Measurements from ENCODE around the gene RNF41.
A peak's percentile ranks its signal among the peaks of the same experiment; 100 is the strongest.

Gene RNF41

DNA sequence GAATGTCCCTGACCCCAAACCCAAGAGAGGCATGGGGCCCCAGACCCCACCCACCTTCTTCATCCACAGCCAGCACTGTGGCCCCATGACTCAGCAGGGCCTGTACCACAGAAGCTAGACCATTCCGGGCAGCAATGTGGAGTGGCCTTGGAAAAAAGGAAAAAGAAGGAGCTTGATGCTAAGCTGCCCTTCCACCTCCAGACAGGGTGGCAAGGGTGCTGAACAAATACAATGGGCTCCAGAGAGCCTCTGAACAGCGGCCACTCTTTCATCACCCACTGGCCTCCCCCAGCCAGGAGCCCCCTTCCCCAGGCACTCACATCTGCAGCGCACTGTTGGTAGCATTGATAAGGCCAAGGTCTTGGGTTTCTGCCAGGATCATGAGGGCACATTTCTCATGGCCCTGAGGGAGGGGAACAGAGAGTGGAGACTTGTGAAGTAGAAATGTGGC, 22.0 kb upstream of the RNF41 start:
- DNase-seq (ENCODE audit: low read depth), result no peak

DNA sequence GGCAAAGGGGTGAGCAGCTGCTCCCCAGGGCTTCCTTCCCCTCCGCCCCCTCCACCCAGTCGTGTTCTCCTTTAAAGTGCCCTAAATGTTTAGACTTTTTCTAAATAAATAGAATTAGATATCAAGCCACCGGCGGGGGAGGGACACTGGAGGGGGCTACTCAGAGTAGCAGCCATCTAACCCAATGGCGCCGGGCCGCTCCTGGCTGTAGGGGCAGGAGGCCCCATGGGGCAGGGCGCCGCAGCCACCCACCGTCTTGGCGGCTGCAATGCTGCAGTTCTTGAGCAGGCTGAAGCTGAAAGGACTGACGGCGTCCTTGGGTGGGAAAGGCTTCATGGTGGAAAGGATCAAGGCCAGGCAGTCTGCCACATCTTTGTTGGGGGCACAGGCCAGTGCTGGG, 21.3 kb upstream of the RNF41 start:
- no peak for DNase-seq (ENCODE audit: low read depth)

DNA sequence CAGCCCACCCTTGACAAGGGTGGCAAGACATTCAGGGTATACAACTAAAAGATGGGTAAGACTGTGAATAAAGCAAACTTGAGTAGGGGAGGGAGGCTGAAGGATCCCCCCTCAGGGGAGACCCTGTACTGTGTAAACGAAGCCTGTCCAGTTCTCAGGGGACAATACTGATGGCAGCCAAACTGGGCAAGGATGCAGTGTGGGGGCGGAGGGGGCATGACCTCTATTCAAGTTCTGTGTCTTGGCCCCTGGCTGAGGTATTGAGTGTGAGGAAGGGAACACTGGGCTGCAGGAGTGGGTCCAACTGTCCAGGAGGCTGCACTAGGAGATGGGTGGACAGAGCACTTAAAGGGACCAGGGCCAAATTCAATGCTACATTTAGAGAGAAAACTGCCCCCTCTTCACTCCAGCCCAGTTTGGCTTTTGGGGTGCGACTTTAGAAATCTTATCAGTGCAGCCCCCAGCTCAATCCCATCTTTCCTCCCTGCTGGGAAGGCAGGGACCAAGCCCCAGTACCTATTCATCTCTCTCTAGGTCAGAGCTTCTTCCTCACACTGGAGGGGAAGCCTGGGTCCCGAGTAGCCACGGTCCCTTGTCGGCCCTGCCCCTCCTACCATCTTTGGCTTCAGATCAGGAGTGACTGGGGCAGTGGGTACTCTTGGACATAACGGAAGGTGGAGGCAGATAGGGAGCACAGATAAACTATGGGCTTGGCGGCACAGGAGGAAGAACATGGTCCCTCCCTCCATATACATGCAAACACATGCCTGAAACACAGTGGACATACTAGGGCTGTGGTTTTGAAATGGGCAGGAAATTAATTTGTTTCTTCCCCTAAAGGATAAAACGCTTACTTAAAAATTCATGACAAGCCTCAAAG, 19.9 kb upstream of the RNF41 start:
- DNase-seq (ENCODE audit: low read depth), result no peak

DNA sequence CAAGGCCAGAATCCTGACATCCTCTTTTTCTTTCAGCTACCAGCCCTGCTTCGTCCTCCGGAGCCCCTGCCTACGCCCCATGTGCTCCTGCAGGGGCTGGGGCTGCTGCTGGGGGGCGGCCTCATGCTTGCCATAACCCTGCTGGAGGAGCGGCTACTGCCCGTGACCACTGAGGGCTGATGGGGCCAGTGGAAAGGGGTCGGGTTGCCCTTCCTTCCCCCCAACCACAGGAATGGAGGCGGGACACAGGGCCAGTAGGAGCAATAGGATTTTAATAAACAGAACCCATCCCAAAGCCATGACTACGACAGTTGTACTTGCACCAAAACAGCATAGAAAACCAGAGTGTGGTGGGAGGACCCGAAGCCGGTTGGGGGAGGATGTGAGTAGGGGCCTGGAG, 15.8 kb upstream of the RNF41 start:
- DNase-seq (ENCODE audit: low read depth), result no peak

DNA sequence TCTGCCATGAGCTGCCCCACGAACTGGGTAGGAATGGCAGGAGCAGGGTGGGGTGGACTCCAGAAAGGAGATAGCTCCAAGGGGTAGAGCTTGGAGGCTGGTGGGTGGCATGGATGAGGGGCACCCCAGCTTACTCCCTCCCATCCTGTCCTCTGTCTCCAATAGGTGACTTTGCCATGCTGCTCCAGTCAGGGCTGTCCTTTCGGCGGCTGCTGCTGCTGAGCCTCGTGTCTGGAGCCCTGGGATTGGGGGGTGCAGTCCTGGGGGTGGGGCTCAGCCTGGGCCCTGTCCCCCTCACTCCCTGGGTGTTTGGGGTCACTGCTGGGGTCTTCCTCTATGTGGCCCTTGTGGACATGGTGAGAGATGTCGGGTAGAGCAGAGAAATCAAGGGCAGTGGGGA, 15.3 kb upstream of the RNF41 start:
- DNase-seq (ENCODE audit: low read depth), result no peak

DNA sequence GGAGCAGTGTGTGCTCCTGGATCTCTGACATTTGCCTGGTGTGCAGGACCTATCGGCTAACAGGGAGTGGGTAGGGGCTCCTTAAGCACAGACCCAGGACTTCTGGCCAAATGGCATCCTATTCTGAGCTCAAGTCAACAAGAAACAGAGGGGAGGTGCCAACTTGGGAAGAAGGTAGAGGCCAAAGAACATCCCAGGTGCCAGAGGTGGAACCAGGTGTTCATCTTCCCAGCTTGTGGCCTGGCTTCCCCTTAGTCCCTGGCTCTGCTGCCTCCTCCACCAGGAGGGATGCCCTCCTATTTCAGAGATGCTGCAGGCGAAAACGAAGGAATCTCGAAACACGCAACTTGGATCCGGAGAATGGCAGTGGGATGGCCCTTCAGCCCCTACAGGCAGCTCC, 14.4 kb upstream of the RNF41 start:
- DNase-seq (ENCODE audit: low read depth), result no peak

DNA sequence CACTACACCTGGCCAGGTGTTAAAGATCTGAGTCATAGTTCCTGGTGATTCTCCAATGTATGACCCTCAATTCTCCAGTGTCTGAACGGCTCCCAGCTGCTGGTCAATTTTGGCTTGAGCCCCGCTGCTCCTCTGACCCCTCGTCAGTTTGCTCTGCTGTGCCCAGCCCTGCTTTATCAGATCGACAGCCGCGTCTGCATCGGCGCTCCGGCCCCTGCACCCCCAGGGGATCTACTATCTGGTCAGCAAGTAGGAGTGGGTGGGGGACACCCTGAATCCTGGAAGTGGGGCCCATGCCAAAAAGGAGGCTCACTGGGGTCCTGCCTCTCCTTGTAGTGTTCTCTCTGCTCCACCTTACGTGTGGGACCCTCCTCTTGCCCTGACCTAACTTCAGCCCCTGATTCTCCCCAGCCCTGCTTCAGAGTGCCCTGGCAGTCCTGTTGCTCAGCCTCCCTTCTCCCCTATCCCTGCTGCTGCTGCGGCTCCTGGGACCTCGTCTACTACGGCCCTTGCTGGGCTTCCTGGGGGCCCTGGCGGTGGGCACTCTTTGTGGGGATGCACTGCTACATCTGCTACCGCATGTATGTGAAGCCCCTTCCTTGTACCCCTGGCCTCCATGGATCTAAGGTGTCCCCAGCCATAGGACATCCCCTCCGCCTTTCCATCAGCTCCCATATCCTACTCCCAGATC, 13.2 kb upstream of the RNF41 start:
- DNase-seq (ENCODE audit: low read depth), result no peak

DNA sequence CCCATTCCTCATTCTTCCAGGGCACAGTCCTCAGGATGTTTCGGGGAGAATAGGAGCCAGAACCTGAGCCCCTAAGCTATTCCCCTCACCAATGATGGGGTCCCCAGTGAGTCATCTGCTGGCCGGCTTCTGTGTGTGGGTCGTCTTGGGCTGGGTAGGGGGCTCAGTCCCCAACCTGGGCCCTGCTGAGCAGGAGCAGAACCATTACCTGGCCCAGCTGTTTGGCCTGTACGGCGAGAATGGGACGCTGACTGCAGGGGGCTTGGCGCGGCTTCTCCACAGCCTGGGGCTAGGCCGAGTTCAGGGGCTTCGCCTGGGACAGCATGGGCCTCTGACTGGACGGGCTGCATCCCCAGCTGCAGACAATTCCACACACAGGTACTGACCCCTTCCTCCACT, 9.5 kb upstream of the RNF41 start:
- no peak for DNase-seq (ENCODE audit: low read depth)

DNA sequence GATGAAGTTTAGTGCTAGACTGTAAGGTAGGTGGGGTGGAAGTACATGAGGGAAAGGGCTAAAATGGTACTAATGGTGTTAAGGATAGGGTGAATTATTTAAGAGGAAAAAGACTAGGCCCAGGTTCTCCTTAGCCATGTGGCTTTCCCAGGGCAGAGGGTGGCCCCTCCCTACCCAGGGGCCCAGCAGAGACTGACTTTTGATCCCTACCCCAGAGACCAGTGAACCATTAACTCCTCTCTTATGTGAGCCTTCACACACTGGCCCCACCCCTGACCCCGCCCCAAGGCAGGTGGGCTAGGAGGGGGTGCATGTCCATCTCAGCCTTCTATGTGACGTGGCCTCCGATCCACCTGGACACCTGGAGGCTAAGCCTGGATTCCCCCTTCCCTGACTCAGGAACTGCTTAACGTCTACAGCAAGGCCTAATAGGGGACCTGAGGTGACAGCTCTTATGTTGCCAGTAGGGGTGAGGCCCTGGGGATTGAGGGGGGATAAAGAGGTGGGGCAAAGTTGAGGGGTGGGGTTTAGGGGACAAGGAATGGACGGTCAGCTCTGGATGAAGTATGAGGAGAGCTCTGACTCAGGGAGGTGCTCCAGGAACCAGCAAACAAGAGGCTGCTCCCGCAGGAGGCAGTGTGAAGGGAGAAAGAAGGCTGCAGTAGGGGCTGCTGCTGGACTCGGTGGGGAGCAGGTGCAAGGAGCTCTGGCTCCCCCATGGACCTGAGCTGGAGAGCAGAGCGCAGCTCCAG, 8.9 kb upstream of the RNF41 start:
- no peak for DNase-seq (ENCODE audit: low read depth)

DNA sequence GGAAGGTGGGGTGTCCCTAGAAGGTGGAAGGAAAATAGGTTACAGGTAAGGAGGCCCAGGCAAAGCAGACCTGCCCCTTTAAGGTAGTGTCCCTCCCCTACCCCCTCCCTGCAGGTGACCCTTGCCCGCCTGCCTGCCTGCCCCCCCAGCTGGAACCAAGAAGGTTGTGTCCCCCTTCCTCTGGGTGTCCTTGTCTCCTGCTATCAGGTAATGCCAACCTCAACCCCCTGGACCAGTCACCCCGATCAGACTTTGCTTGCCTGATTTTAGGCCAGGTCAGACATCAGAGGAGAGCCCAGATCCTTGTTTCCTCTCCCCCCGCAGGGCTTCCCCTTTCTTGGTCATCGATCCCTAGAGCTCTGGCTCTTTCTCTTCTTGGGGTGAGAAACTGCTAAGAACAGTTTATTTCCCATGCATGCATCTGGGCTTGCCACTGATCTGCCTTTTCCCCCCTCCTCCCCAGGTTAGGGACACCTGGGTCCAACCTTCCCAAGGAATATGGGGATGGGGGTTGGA, 8.3 kb upstream of the RNF41 start, which contains the start of gene SLC39A5:
TSS of gene SLC39A5 (plus strand) at position 136 of the 516 bp plus-strand sequence. CDS start 1,224 bp downstream, outside the sequence.
- DNase-seq (ENCODE audit: low read depth), result no peak

DNA sequence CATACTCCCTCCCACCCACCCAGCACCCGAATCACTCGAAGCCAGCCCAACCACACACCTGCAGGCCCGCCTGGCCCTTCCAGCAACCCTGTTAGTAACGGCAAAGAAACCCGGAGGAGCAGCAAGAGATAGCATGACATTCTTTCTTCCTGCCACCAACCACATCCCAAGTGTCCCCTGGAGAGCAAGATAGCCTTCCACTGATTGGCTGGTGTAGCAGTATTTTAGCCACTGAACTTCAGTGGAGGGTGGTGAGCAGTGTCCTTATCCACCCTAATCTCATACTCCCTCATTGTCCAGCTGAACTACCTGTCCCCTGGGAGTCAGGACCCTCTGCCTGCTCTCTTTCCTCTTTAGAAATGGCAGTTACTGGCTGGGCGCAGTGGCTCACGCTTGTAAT, 7.4 kb upstream of the RNF41 start:
- no peak for DNase-seq (ENCODE audit: low read depth)

DNA sequence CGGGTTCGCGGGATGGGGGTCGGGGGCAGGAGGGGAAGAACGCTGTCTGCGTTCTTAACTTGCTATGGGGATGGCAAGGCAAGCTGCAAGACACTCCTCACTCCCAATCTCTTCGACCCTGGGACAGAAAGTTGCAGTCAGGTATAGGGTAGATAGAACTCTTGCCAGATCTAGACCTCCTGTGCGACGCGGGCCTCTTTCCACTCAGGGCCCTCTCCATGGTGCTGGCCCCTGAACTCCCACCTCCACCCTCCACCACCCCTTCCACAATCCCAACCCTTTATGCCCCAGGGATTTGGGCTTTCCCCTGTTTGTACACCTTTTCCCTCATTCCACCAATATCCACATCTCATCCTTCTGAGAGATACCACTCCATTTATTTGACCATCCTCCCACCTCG, 3.2 kb upstream of the RNF41 start:
- DNase-seq (ENCODE audit: low read depth), result no peak

DNA sequence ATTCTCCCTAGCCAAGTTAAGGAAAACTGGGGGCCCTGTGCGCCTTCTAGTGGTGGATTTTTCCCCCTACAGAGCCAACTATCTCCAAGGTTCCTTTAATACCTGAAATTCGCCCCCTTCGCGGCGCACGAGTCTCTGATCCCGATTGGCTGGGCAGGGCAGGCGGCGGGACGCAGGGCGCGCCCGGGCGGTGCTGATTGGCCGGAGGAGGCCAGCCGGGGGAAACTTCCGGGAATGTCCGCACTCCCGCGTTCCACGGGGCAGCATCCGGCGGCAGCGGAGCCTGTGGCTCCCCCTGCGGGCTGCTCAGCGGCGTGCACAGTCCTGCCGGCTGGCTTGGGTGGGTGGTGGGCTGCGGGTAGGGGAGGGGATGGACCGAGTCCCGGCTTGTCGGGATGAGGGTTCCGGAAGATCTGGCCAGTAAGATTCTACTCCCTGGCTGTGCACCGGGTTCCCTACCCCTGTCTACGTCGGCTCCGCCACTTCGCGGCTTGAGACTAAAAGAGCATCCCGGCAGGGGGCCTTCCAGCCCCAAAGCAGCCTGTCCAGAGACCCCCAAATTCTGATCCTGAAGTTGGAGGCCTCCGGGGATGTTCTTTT, 2.5 kb upstream of the RNF41 start, which contains the start of gene NABP2:
TSS of gene NABP2 (plus strand) at position 241 of the 600 bp plus-strand sequence. CDS start 515 bp downstream, outside the sequence.
- DNase-seq (ENCODE audit: low read depth), result peak; percentile 85

DNA sequence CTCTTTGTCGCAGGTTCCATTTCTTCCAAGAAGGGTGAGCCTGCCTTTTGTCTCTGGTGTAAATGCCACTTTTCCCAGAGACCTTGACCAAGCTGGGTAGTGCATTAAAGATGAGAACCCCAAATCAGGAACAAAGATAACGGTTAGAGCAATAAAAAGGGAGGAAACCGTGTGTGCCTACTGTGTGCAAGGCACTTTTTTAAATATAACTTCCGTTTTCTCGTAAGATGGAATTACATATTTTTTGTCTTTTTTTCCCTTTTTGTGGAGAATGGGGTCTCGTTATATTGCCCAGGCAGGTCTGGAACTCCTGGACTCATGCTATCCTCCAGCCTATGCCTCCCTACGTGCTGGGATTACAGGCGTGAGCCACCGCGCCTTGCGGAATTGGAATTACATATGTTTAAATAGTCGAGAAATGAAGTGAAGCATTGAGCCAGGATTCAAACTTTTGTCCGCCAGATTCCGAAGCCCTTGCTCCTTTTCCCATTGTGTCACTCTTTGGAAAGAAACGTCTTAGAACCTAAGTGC, 1.9 kb upstream of the RNF41 start:
- DNase-seq (ENCODE audit: low read depth), result no peak

DNA sequence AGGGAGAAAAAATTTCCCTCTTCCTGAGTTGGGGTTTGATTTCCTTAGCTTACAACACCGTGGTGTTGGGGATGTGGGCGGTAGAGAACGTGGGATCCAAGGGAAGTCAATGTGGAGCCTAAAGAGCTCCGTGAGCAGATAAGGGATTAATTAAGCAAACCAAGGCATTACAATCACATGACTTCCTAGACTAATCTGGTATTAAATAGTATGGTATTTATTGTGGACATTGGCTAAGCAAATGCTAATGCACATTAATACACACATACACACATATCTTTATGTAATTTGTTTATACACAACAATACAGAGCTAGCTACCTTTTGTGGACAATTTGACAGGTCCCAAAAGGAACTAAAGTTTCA, 791 bp upstream of the RNF41 start:
- DNase-seq (ENCODE audit: low read depth), result no peak

DNA sequence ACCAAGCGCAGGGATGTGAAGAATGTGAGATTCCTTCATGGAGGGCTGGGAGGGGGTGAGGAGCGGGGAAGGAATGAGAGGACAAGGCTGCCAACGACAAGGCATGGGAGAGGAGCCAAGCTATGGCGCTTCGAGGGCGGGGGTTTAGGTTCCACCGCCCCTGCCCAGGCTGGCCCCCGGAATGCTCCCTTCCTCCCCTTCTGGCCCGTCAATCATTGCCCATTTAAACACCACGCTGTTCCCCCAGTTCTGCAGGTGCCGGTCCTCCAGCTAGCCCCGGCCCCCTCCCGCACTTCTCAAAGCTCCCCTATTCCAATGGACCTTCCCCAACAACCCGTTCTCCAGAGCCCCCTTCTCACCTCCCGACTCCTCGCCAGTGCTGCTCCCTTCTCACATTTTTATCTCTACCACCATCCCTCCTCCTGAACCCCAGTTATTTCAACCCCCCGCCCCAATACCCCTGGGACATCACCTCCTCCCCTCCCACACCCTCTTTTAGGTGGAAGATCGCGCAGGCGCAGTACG, 428 bp downstream of the RNF41 start:
- no peak for DNase-seq (ENCODE audit: low read depth)

DNA sequence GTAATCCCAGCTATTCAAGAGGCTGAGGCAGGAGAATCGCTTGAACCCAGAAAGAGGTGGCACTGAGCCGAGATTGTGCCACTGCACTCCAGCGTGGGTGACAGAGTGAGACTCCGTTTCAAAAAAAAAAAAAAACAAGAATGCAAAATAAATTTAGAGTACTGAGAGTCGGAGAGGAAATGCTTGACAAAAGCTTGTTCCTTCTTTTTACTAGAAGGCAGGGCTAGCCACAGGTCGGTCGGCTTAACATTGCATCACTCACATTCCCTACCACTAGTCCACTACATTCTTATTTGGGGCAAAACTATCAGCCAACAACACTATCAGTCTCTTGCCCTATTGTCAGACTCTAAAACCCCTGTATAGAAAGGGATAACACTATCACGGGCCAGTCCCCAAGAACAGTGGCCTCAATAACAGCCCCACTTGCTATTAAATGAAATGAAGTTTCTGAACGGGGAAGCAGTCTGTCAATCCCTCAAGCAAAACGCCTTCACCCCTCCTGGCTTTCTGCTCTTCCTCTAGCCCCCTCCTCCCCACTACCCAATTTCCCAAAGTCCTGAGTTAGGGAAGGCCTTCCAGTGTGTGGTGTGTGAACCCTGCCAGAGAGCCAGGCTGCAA, 1.0 kb downstream of the RNF41 start:
- DNase-seq (ENCODE audit: low read depth), result no peak

DNA sequence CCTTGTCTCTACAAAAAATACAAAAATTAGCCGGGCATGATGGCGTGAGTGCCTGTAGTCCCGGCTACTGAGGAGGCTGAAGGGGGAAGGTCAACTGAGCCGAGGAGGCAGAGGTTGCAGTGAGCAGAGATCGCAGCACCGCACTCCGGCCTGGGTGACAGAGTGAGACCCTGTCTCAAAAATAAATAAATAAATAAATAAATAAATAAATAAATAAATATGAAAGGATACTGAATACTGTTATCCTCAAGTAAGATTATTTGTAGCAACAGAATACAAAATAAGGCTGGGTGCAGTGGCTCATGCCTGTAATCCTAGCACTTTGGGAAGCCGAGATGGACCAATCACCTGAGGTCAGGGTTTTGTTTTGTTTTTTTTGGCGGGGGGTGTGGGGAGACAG, 1.9 kb downstream of the RNF41 start:
- no peak for DNase-seq (ENCODE audit: low read depth)

DNA sequence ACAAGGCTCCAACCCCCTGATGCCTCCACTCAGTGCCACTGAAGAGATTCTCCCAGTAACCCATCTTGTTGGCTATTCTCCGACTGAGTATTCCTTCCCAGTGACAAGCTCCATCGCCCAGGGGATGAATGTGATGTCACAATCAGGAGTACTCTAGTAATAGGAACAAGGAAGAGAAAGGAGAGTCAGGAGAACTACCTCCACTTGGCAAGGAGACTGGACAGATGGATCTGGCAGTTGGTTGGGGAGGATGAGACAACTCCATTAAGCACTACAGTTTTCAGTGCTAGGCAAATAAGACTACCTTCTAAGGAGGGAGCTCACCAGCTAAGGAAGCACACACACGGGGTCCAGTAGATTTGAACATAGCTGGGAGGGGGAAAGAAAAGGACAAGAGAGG, 5.3 kb downstream of the RNF41 start:
- DNase-seq (ENCODE audit: low read depth), result no peak

DNA sequence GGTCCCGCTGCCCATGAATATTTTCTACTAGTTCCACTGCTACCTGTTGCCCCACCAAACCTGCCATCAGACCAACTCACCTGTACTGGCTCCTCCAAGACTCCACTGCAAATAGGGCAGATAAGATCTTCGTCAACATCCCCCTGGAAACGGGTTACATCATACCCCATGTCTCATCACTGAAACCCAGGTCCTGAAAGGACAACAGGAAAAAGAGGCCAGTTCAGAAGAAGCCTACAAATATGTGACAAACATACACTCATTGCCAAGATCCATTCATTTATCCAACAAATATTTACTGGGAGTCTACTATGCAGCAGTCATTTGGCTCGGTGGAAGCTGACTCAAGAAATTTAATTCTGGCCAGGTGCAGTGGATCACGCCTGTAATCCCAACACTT, 7.8 kb downstream of the RNF41 start:
- no peak for DNase-seq (ENCODE audit: low read depth)

DNA sequence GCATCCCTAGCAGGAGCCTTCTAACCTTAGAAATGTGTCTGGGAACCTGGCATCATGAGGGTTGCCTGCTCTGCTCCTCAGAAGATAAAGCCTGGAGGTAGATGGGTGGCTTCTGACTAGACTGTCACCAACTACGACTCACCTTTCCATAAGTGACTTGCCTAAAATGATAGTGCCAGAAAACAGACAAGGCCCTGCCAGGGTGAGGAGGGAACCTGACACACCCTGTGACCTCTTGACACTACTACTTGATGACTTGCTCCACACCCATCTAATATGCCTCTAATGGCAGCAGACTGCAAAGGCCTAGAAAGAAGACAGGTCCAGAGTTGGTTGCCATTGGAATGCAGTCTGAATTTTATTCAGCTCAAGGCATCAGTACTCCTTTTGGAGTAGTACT, 9.4 kb downstream of the RNF41 start:
- DNase-seq (ENCODE audit: low read depth), result no peak
